DMS 273 treated with DMSO at 0.1 percent for 48 hours (cell line): ENCODE data around the gene SLC8A3.

ENCODE experiments used
- DNase-seq: peaks from one replicate; lab custom pipeline; 2025; lab: John Stamatoyannopoulos, UW

The SLC8A3 gene

DNA sequence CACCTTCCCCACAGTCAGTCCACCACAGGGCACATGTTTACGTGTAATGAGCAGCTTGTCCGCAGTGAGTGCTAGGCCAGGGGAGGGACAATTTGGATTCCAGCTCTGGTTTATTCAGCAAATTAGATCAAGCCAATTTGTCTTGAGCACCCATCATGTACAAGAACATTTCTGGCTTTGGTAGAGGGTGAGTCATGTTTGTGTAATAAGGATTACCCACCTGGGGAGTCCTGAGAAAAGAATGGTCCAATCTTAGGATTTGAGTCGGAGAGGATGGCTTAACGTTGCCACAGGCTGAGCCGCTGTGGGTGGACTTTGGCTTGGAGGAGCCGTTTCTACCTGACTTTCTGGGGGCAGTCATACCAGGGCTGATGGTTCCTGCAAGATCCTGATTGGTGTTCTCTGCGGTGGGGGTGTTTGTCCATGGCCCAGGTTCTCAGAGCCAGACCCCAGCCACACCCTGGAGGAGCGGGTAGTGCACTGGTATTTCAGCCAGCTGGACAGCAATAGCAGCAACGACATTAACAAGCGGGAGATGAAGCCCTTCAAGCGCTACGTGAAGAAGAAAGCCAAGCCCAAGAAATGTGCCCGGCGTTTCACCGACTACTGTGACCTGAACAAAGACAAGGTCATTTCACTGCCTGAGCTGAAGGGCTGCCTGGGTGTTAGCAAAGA lies 165.8 kb downstream of the SLC8A3 start:
- no peak for DNase-seq

DNA sequence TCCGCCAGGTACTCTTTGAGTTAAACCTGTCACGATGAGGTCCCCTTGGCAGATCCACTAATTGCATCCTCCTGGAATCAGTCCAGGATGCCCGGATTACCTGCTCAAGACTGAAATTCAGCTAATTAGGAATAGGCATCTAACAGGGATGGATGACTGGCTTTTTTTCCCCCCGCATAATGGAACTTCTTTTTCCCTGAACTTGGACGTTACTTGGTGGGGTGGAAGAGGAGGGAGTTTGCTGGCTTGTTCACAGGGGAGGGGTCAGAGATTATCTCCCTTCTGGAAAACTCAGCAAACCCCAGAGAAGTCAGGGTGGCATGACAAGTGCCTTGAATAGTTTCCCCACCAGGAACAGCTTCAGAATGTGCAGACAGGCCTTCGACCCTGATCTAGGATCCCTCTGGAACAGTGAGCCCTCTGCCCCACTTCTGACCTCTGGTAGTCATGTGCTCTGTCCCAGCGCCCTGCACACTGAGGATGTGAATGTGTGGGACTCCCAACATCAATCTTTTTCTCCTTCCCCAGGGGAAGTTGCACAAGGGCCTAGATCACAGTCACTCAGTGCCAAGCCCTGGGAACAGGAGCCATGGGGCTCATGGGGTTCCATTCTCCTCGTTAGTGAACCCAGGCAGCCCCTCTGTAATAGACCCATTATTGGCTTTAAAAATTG lies 167.1 kb downstream of the SLC8A3 start:
- no peak for DNase-seq

DNA sequence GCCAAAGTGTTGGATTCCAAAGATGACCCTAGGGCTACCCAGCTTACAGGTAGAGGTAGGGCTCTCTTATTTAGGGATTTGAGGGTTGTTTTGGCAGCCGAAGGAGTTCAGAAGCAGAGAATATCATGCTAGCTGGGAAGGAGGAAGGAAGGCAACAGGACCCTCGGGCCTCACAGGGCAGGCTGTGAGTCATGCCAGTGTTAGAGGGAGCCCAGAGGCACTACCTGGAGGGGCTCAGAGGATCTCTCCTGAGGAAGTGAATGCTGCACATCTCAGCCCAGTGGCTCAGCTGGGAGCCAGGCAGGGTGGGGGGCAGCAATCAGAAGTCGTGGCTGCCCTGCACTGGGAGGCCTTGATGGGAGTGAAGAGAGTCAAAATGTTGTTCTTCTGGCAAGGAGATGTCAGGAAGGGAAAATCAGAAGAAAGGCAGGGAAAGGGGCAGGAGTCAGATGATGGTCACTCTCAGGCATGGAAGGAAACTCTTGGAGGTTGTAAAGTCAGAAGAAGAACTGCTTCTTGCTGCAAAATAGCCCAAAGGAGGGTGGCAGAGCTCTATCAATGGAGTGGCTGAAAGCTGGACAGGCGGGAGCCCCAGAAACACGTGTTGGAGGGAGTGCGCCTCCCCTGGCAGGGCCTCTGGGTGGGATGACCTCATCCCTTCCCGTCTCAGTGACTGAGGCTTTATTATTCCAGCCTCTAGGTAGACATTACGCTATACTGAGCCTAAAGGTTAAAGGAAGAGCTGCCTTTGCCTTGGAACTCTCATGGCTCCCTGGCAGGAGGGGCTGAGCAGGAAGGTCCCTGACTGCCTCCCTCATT lies 168.2 kb downstream of the SLC8A3 start:
- DNase-seq, result no peak

GRCh38 chr14:70019695-70020094 lies 169.1 kb downstream of the SLC8A3 start:
- no peak for DNase-seq

- DNase-seq, result no peak
Observed at GRCh38 chr14:70018713-70019211, 170.0 kb downstream of the SLC8A3 start.

- DNase-seq, result no peak
Observed at GRCh38 chr14:70018230-70018629, 170.5 kb downstream of the SLC8A3 start.

DNA sequence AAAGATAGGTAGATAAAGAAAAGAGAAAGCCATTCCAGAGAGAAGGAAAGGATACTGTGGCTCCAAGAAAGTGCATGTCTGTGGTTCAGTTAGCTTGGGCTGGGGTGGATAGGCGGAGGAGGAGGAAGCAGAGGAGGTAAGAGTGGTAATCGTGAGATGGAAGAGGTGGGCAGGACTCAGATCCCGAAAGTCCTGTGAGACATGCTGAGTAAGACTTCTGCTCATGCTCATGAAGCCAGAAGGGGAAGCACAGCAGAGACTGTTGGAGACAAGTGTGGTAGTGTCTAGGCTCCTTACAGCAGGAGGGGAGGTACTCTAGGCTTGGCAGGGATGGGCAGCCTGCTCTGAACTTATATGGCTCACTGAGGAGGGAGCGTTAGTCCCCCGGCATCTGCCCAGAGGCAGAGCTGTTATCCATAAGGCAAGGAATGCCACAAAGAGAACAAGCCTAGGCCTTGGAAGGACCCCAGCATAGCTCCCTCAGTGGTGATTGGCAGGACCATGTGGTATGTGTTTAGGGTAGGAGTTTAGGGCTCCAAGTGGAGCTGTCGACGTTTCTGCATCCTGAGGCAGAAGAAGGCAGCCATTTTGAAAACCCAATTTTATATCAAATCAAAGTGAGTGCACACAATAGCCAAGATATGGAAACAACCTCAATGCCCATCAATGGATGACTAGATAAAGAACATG lies 174.2 kb downstream of the SLC8A3 start:
- DNase-seq, result no peak

GRCh38 chr14:70013271-70013873 lies 175.4 kb downstream of the SLC8A3 start:
- DNase-seq, result no peak

- DNase-seq, result no peak
Observed at GRCh38 chr14:70011708-70012107, 177.0 kb downstream of the SLC8A3 start.

GRCh38 chr14:70011098-70011497 lies 177.7 kb downstream of the SLC8A3 start:
- no peak for DNase-seq

DNA sequence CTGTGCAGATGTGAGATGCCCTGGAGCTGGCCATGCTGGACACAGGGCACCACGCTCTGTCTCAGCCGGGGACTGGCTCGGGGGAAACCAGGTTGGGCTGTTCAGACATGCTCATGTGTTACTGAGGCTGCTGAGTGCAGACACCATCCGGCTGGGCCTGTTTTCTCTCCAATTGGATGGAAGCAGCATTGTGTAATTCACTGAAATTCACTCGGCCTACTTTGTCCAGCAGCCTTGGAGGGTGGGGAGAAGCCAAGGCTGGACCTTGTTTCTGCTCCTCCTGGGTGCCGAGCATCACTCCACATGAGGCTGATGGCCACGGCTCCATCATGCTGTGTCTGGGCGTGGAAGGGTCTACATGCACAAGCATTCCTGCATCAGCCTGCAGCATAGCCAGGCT lies 178.8 kb downstream of the SLC8A3 start:
- no peak for DNase-seq

DNA sequence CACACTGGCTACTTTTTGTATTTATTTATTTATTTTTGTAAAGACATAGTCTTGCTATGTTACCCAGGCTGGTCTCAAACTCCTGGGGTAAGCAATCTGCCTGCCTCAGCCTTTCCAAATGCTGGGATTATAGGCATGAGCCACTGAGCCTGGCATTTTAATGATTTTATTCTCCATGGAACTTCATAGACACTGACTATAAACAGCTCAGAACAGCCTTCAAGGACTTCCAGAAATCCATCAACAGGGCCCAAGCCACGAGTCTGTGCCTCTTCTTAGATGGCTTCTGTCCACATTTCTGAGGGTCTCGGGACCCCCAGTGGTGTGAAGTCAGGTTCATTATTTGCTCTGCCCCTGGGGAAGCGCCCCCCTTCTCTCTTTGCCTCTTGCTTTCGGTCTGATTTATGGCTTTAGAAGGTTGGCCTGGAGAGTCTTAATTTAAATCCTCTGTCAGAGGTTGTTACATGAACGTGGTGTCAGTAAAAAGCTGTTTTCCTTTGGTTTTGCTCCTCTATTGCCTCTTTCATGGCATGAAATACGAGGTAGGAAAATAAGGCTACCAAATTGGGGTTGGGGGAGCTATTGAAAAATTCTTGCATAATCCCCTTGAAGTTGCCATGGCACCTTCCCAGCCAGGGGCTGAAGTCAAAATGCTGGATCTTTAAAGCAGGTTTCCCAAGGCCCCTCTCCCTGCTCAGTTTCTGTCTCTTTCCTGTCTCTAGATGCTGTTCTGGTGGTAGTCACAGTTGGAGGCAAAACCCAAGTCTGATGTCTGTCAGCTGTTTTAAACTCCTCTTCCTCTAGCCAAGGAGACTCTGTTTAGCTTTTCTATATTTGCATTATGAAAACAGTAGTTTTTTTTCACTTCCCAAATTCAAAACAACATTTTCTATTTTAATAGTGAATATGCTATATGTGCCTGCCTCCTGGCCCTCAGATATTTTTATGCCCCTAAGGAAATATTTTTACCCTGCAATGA lies 180.2 kb downstream of the SLC8A3 start:
- no peak for DNase-seq

DNA sequence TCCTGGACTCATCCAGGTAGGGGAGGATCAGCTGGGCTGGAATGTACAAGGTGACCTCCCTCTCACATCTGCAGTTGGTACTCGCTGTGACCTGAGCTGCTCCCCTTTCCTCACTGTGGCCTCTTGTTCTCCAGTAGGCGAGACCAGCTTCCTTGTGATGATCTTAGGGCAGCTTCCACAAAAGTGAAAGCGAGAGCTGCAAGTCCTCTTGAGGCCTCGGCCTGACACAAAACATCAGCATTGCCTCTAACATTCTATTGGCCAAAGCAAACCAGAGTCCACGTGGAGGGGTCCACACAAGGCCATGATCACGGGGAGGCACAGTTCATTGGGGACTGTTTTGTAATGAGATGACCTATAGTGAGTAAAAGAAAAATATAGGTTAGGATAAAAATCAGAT lies 182.1 kb downstream of the SLC8A3 start:
- no peak for DNase-seq

DNA sequence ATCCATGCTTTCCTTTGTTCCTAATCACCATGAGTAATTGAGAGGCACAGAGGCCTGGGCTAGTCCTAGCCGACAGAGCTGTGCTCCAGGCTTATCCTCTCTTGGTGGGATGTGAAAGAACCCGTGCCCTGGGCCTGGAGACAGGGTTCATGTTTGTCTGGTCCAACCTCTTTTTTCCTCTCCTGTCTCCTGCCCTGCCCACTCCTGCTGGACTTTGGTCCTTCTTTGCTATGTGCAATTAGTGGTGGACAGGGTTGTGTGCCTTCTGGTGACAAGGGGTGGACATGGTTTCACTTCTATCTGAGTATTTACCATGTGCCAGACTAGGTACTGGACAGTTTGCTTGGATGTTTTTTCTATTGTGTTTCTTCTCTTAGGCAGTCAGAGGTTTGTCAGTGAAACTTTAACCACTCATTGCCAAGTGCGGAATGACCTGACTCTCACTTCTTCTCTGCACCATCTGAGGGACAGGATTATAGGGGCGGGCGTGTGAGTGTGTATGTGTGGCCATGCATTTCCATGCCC lies 183.4 kb downstream of the SLC8A3 start:
- DNase-seq, result no peak

GRCh38 chr14:70004791-70005190 lies 184.0 kb downstream of the SLC8A3 start:
- no peak for DNase-seq

- no peak for DNase-seq
Observed at GRCh38 chr14:70002589-70003346, 186.0 kb downstream of the SLC8A3 start.

DNA sequence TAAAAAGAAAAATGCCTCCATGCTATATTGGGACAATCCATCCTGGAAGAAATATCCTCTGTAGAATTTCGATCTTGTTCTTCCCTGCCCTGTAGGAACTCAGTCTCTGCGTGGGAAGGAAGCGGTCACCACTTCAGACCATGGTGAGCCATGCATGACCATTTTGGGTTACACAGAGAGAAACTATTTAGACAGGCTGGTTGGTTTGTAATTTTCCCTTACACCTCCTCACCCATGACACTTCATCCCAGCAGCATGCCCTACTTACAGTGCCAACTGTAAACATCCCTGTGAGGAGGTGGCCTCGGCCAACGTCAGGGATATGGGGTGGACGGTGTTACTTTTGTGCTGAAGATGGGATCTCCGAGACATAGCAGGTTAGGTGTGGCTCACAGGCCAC lies 188.2 kb downstream of the SLC8A3 start:
- DNase-seq, result no peak

DNA sequence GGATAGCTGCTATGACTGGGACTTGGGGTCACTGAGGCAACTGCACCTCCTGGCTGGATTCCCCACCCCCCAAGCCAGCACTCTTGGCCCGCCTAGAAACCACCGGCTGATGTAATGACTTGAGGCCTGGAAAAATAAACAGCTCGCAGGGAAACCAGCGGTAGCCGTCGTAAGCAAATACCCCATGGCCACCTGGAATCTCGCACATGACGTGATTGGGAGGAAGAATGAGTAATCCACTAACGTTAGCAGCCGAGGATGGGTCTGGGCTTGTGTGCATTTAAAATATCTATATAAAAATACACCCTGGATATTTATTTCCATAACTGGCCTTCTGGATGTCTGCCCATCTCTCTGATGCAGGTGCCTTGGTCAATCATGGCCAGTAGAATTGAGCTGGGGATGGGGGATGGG lies 189.5 kb downstream of the SLC8A3 start:
- DNase-seq, result no peak

DNA sequence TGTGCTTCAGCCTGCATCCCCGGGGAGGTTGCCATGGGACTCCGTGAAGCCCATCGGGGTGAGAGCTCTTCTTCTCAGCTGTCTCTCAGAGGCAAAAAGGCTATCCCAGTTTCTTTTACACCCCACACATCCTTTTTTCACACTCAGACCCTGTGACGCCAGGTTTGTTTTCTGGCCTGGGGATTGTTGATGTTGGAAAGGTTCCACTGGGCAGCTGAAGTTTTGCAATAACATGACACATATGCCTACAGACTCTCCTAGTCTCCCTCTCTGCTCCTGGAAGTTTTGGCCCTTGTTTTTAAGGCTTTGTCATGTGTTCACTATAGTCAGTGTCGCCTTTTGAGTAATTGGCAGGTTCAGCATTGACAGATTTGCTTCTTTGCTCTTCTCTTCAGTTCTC lies 190.9 kb downstream of the SLC8A3 start:
- no peak for DNase-seq

- no peak for DNase-seq
Observed at GRCh38 chr14:69996216-69996615, 192.5 kb downstream of the SLC8A3 start.
